ENCODE data around the gene PTPRN2. TPM values are rescaled to one million over a fixed set of nuclear protein-coding genes. Genes with fewer than 3 reads are reported as not detected.
A peak's percentile ranks its signal among the peaks of the same experiment; 100 is the strongest.

Gene PTPRN2
- total and polyA plus RNA-seq, 9 of the 15 experiments (the other 6 are each of a cell fraction or from before 2014, with no cell fraction given), result not detected

DNA sequence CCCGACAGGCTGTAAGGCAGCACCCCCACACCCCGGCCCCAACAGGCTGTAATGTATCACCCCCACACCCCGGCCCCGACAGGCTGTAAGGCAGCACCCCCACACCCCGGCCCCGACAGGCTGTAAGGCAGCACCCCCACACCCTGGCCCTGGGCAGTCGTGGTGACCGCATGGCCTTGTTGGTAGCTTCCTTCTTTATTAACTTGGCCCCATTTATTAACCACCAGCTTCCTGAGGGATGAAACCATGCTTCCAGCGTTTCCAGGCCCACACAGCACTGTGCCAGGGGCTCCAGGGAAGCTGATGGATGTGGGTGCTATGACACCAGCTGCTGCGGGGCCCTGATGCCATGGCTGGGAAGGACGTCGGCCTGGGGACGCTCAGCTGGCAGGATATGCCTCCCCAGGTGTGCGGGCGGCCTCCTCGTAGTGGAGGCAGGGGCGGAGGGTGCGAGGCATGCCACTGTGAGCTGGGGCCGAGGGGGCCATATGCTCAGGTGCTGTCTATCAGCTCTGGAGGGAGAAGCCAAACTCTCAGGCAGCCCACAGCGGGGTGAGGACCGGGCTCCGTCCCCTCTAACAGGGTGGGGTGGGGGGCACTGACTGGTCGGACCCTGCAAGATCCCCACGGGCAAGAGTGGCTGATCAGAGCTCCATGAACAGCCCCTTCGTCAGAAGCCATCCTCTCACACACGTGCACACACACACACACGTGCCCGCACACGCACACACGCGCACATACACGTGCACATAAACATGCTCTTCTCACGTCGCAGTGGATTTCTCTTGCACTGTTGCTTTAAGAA, 311.0 kb downstream of the PTPRN2 start:
- Histone ChIP-seq H3K9me1 (ENCODE audit: control insufficient read depth, insufficient read depth, low read length) (no peaks in the 10 kb centered on the region), H3K27ac (ENCODE audit: extremely low read depth, low read depth, low read length) (no peak overlapping the region), H3K9ac (ENCODE audit: insufficient read depth in 1 of 2, low read depth in 2 of 2, low read length in 2 of 2) (no peak overlapping the region), H3K9me3 (replicated peaks; ENCODE audit: control insufficient read depth, insufficient read depth, low read depth, low read length) (no peaks in the 10 kb centered on the region), H3K4me2 (ENCODE audit: insufficient read depth, low read length) (no peak overlapping the region), H3K4me3 (no peak overlapping the region), H3K79me2 (ENCODE audit: control insufficient read depth, insufficient read depth, low read length) (no peaks in the 10 kb centered on the region), H3K27me3 (ENCODE audit: control insufficient read depth in 2 of 2, insufficient read depth in 2 of 2, low read length in 2 of 2) (peaks cover 68 to 94% of the 10 kb centered on the region in 2 experiments), H2AFZ (ENCODE audit: low read depth, low read length) (no peak overlapping the region), H3K4me1 (replicated peaks in 1 of 2; ENCODE audit: control insufficient read depth in 2 of 2, insufficient read depth in 2 of 2, low read length in 2 of 2) (peaks cover 0 to 10% of the 10 kb centered on the region in 2 experiments; a peak in 2 of 5 replicates), H4K20me1 (replicated peaks; ENCODE audit: control insufficient read depth, insufficient read depth, low read length) (0 out of 2 replicates have a peak, but pooled peaks cover 6% of the 10 kb centered on the region), H3K36me3 (ENCODE audit: control insufficient read depth, insufficient read depth, low read length) (no peaks in the 10 kb centered on the region)
- POLR2A ChIA-PET, result interaction anchor here (0.5 kb wide), 1 partner anchor 779 kb away, joined by 3 read pairs; no protein-coding TSS in a partner anchor
- intact Hi-C loops (cut with micrococcal nuclease) (no loop called here), in situ Hi-C loops (cut with MboI) (no loop called here)
- BruUV-seq (replicated peaks), result no TSS peak
- DNase-seq (ENCODE audit: extremely low read depth in 1 of 4, low spot score in 3 of 4) (no peak), FAIRE-seq (no peak), ATAC-seq (no peak)
- WGBS (ENCODE audit: insufficient coverage, low coverage, missing lambda C conversion rate), result 2% methylated on average over 33 of the region's 34 CpGs
- TF ChIP-seq LARP7 (IDR thresholded peaks at IDR 0.05) (no peak), SRF (CRISPR knock-in tag; IDR thresholded peaks at IDR 0.05) (no peak), BHLHE40 (IDR thresholded peaks at IDR 0.05; ENCODE audit: low read length) (0 out of 2 replicates have a peak, but pooled peaks have one; percentile 34)
- CTCF ChIA-PET (ENCODE audit: low intra/inter-chr PET ratio), result no interaction called here

GRCh38 chr7:158275711-158276413, 311.8 kb downstream of the PTPRN2 start:
- in situ Hi-C loops (cut with MboI), result no loop called here
- Histone ChIP-seq H3K27ac (ENCODE audit: extremely low read depth, low read depth, low read length) (no peak overlapping the region), H4K20me1 (replicated peaks; ENCODE audit: control insufficient read depth, insufficient read depth, low read length) (0 out of 2 replicates have a peak, but pooled peaks cover 6% of the 10 kb centered on the region), H3K36me3 (ENCODE audit: control insufficient read depth, insufficient read depth, low read length) (no peaks in the 10 kb centered on the region), H3K4me1 (replicated peaks in 1 of 2; ENCODE audit: control insufficient read depth in 2 of 2, insufficient read depth in 2 of 2, low read length in 2 of 2) (peaks cover 0 to 10% of the 10 kb centered on the region in 2 experiments; a peak in 2 of 5 replicates), H3K9me3 (replicated peaks; ENCODE audit: control insufficient read depth, insufficient read depth, low read depth, low read length) (no peaks in the 10 kb centered on the region), H3K4me3 (no peak overlapping the region), H3K9me1 (ENCODE audit: control insufficient read depth, insufficient read depth, low read length) (no peaks in the 10 kb centered on the region), H2AFZ (ENCODE audit: low read depth, low read length) (no peak overlapping the region), H3K79me2 (ENCODE audit: control insufficient read depth, insufficient read depth, low read length) (no peaks in the 10 kb centered on the region), H3K27me3 (ENCODE audit: control insufficient read depth in 2 of 2, insufficient read depth in 2 of 2, low read length in 2 of 2) (peaks cover 65 to 86% of the 10 kb centered on the region in 2 experiments), H3K4me2 (ENCODE audit: insufficient read depth, low read length) (no peak overlapping the region), H3K9ac (ENCODE audit: insufficient read depth in 1 of 2, low read depth in 2 of 2, low read length in 2 of 2) (no peak overlapping the region)
- intact Hi-C loops (cut with micrococcal nuclease), result no loop called here
- ChIA-PET CTCF (ENCODE audit: low intra/inter-chr PET ratio) (no interaction called here), POLR2A (interaction anchor here (0.6 kb wide), 1 partner anchor 238 kb away, joined by 3 read pairs; no protein-coding TSS in a partner anchor)
- ATAC-seq, result no peak
- no TSS peak for BruUV-seq (replicated peaks)
- DNase-seq (ENCODE audit: extremely low read depth in 1 of 4, low spot score in 3 of 4), result no peak
- WGBS (ENCODE audit: insufficient coverage, low coverage, missing lambda C conversion rate), result 3% methylated on average over 15 of the region's 22 CpGs
- FAIRE-seq, result no peak
- no peak for TF ChIP-seq GABPB1 (CRISPR knock-in tag; IDR thresholded peaks at IDR 0.05)
- no peak for TF ChIP-seq EP300 (IDR thresholded peaks at IDR 0.05; ENCODE audit: low read length)
- no peak for TF ChIP-seq FIP1L1 (IDR thresholded peaks at IDR 0.05; ENCODE audit: low read depth, low read length, poor library complexity, severe bottlenecking)
- no peak for TF ChIP-seq ZBTB34 (CRISPR knock-in tag; IDR thresholded peaks at IDR 0.05)
